HCT116 (cell line): ENCODE data around the gene TRIM13. TPM values are rescaled to one million over a fixed set of nuclear protein-coding genes. Genes with fewer than 3 reads are reported as not detected.

Source experiments
- ATAC-seq: fragments of 200-7000 bp; cut with Tn5 transposase; 2 replicates; pipeline ENCODE4 v1.9.1; 2020; ENCODE audit warnings: mild to moderate bottlenecking, moderate library complexity
- BruUV-seq: library from RNA; stranded (reverse); fragments of 400-500 nt; replicated peaks from 2 replicates; lab custom pipeline; 2021; lab: Mats Ljungman, UMichigan
- CTCF ChIA-PET: fragments of 300-600 bp; sonication (Branson Sonifier 250); formaldehyde crosslinking; loops from one replicate; lab custom pipeline; 2021; ENCODE audit warnings: antibody characterized with exemption; lab: Charles Lee
- POLR2A ChIA-PET: fragments of 300-600, 350-600 bp; sonication (Branson Sonifier 250); formaldehyde crosslinking; loops from one replicate; lab custom pipeline; 2021; ENCODE audit warnings: antibody characterized with exemption; lab: Charles Lee
- RAD21 ChIA-PET, 2 experiments: fragments of 300-600 bp; sonication (Branson Sonifier 250); formaldehyde crosslinking; loops; one replicate each; lab custom pipeline; 2023; ENCODE audit warnings: low total read pairs in 2 of 2; ENCODE audit not compliant: uncharacterized antibody in 2 of 2, unreplicated experiment in 2 of 2, low non-redundant PET in 1 of 2; lab: Charles Lee
- DNase-seq: peaks from one replicate; pipeline ENCODE4 v3.0.0-alpha.2; 2010; ENCODE audit warnings: low read depth, low spot score
- H2AFZ ChIP-seq: fragments of 200-600 bp; shearing (Covaris generic), sonication (generic); 2 replicates; pipeline ENCODE4 v1.6.1; 2017; ENCODE audit warnings: low read depth, mixed run types, mixed read lengths, antibody characterized with exemption, low read length; ENCODE audit not compliant: poor library complexity, severe bottlenecking
- H3K27ac ChIP-seq: 2 replicates; pipeline ENCODE4 v1.5.1; 2012; ENCODE audit warnings: low read depth, low read length
- H3K27me3 ChIP-seq: fragments of 200-600 bp; sonication (generic); 2 replicates; pipeline ENCODE4 v1.6.1; 2016; ENCODE audit warnings: mixed run types, low read length, mixed read lengths; ENCODE audit not compliant: insufficient read depth
- H3K36me3 ChIP-seq, 2 experiments: fragments of 200-500 bp in 1 of 2; fragments of 200-600 bp in 1 of 2; sonication (Bioruptor generic) in 1 of 2; sonication (generic) in 1 of 2; 2 replicates each; pipeline versions ENCODE4 v1.5.1 to v1.6.1; 2014 to 2016; ENCODE audit warnings: low read length in 2 of 2, inconsistent platforms in 1 of 2, mixed read lengths in 1 of 2, mixed run types in 1 of 2; ENCODE audit not compliant: insufficient read depth in 2 of 2, control insufficient read depth in 1 of 2
- H3K4me1 ChIP-seq, 2 experiments: fragments of 200-600 bp in 1 of 2; sonication (generic) in 1 of 2; 2 replicates each; pipeline versions ENCODE4 v1.5.1 to v1.6.1; 2012 to 2017; ENCODE audit warnings: low read length in 2 of 2, inconsistent platforms in 1 of 2, mild to moderate bottlenecking in 1 of 2, mixed read lengths in 1 of 2, mixed run types in 1 of 2, moderate library complexity in 1 of 2; ENCODE audit not compliant: insufficient read depth in 2 of 2, control insufficient read depth in 1 of 2
- H3K4me2 ChIP-seq: fragments of 200-600 bp; sonication (generic); 2 replicates; pipeline ENCODE4 v1.6.1; 2017; ENCODE audit warnings: mixed run types, low read length, mixed read lengths
- H3K4me3 ChIP-seq, 2 experiments: fragments of 200-600 bp in 1 of 2; sonication (generic) in 1 of 2; replicated peaks in 1 of 2; 2 replicates each; pipeline ENCODE4 v1.5.1; 2011 to 2016; ENCODE audit warnings: low read length in 2 of 2, control low read depth in 1 of 2, low read depth in 1 of 2, mild to moderate bottlenecking in 1 of 2, mixed read lengths in 1 of 2, mixed run types in 1 of 2
- H3K79me2 ChIP-seq: fragments of 200-600 bp; sonication (generic); 2 replicates; pipeline ENCODE4 v1.6.1; 2017; ENCODE audit warnings: mild to moderate bottlenecking, mixed run types, low read length, moderate library complexity, mixed read lengths; ENCODE audit not compliant: insufficient read depth
- H3K9ac ChIP-seq: fragments of 200-600 bp; sonication (generic); 2 replicates; pipeline ENCODE4 v1.6.1; 2016; ENCODE audit warnings: low read length, mixed read lengths
- H3K9me2 ChIP-seq: fragments of 200-600 bp; sonication (generic), shearing (Covaris generic); 2 replicates; pipeline ENCODE4 v1.6.1; 2017; ENCODE audit warnings: mixed run types, mild to moderate bottlenecking, moderate library complexity; ENCODE audit not compliant: insufficient read depth
- H3K9me3 ChIP-seq, 2 experiments: fragments of 200-500 bp in 1 of 2; fragments of 200-600 bp in 1 of 2; sonication (Bioruptor generic) in 1 of 2; sonication (generic) in 1 of 2; 2 replicates each; pipeline ENCODE4 v1.6.1; 2014 to 2017; ENCODE audit warnings: low read length in 2 of 2, mixed read lengths in 2 of 2, inconsistent platforms in 1 of 2, low read depth in 1 of 2, mild to moderate bottlenecking in 1 of 2, mixed run types in 1 of 2, moderate library complexity in 1 of 2; ENCODE audit not compliant: control insufficient read depth in 1 of 2, insufficient read depth in 1 of 2
- H4K20me1 ChIP-seq: fragments of 200-600 bp; sonication (generic), shearing (Covaris generic); 2 replicates; pipeline ENCODE4 v1.6.1; 2017; ENCODE audit warnings: mixed run types, mild to moderate bottlenecking, moderate library complexity; ENCODE audit not compliant: insufficient read depth
- EZH2 ChIP-seq: fragments of 200-600 bp; sonication (generic); IDR thresholded peaks from 2 replicates; pipeline ENCODE4 v1.6.1; 2017; ENCODE audit warnings: antibody characterized with exemption, mixed run types
- EZH2phosphoT487 ChIP-seq: fragments of 200-600 bp; IDR thresholded peaks from 2 replicates; pipeline ENCODE4 v1.6.1; 2018; ENCODE audit warnings: antibody characterized with exemption, borderline replicate concordance
- JUND ChIP-seq: IDR thresholded peaks from 2 replicates; pipeline ENCODE4 v1.6.1; 2012
- POLR2A ChIP-seq: IDR thresholded peaks from 2 replicates; pipeline ENCODE4 v1.7.0; 2011; ENCODE audit warnings: borderline replicate concordance; ENCODE audit not compliant: insufficient read depth, insufficient read length; ENCODE audit errors: extremely low read depth
- POLR2AphosphoS5 ChIP-seq: IDR thresholded peaks from 2 replicates; pipeline ENCODE4 v1.6.1; 2011; ENCODE audit warnings: mild to moderate bottlenecking, low read depth, low read length, moderate library complexity
- RAD21 ChIP-seq: IDR thresholded peaks from 2 replicates; pipeline ENCODE4 v1.6.1; 2012; ENCODE audit warnings: low read depth, mild to moderate bottlenecking
- TCF7L2 ChIP-seq: IDR thresholded peaks from 2 replicates; pipeline ENCODE4 v1.7.0; 2011; ENCODE audit warnings: borderline replicate concordance, inconsistent platforms; ENCODE audit not compliant: insufficient read depth, insufficient read length; ENCODE audit errors: extremely low read depth
- ZFX ChIP-seq: fragments of 450-650 bp; IDR thresholded peaks from 2 replicates; pipeline ENCODE4 v1.6.1; 2017
- intact Hi-C: fragments of 100-400 bp; cut with micrococcal nuclease; formaldehyde crosslinking; loops from 2 replicates; pipeline ENCODE4 v1.10.0; 2022
- total RNA-seq: library from RNA; stranded (reverse); gene quantifications from one replicate; pipeline ENCODE4 v1.2.1, GENCODE V29; 2021; ENCODE audit not compliant: unreplicated experiment

TRIM13 gene
- total RNA-seq, 1 experiment from 2014 or later: 24.6 TPM

DNA sequence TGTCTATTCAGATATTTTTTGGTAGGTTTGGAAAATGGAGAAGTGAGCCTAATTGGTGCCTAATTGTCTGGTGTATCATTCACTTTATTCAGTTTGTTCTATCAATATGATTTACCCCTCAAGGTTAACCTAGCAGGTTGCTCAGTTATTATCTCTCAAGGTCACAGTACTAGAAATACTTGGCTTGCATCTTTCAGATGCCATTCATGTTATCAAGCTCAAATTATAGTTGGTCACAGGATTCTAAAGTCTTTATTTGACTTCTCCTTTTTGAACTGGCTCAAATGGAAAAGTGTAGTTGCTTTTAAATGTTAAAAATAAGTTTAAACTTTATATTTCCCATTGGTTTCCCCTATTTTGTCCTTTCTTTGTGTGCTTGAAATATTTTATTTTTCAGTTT lies 21.0 kb downstream of the TRIM13 start:
- no TSS peak for BruUV-seq

DNA sequence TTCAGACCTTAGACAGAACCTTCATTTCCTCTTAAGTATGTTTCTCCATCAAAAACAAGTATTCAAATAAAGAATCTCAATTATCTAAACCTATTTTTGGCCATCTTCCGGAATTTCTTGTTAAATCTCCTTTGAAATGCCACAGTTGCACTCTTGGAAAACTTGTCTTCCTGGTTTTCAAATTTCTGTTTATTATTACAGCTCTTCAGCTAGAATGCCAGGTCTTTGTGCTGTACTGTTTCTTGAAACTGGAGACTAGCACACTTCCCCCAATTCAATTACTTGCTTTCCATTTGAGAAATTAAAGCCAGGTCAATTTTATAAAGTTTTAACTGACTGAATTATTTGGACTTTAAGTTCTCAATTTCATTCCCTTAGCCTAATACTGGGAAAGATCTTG lies 28.6 kb downstream of the TRIM13 start:
- no TSS peak for BruUV-seq
- Histone ChIP-seq H3K4me1 (no peaks in the 10 kb centered on the region), H3K4me2 (no peak overlapping the region), H3K36me3 (peaks cover 7% of the 10 kb centered on the region in 2 experiments; a peak in 3 of 4 replicates), H3K9me3 (no peaks in the 10 kb centered on the region), H3K27me3 (no peaks in the 10 kb centered on the region), H3K9ac (no peak overlapping the region), H3K4me3 (no peak overlapping the region), H2AFZ (no peak overlapping the region), H3K27ac (no peak overlapping the region), H3K9me2 (no peaks in the 10 kb centered on the region), H4K20me1 (no peaks in the 10 kb centered on the region), H3K79me2 (no peaks in the 10 kb centered on the region)
- TF ChIP-seq POLR2AphosphoS5 (no peak), EZH2 (no peak), TCF7L2 (no peak), EZH2phosphoT487 (no peak), RAD21 (no peak), ZFX (no peak)
- intact Hi-C loops: no loop called here
- ATAC-seq: no peak
- ChIA-PET POLR2A (no interaction called here), CTCF (no interaction called here), RAD21 (no interaction called here)
- DNase-seq: no peak

More for the DNA sequence above, 21.0 kb downstream of the TRIM13 start:
- no peaks in the 10 kb centered on the region for H3K9me2 ChIP-seq
- no peaks in the 10 kb centered on the region for H3K27me3 ChIP-seq
- ChIA-PET POLR2A (no interaction called here), RAD21 (no interaction called here), CTCF (interaction anchor here (0.6 kb wide), 1 partner anchor 642 kb away, joined by 3 read pairs; no protein-coding TSS in a partner anchor)
- no peaks in the 10 kb centered on the region for H3K4me1 ChIP-seq
- H3K27ac ChIP-seq: no peak overlapping the region
- no peak for DNase-seq
- H3K4me2 ChIP-seq: no peak overlapping the region
- H3K9me3 ChIP-seq: no peaks in the 10 kb centered on the region
- H3K4me3 ChIP-seq: no peak overlapping the region
- TF ChIP-seq JUND: no peak
- TF ChIP-seq POLR2A: no peak
- TF ChIP-seq RAD21: no peak
- peaks cover 11% of the 10 kb centered on the region; the same call in 1 of the 2 replicates for H4K20me1 ChIP-seq
- H2AFZ ChIP-seq: no peak overlapping the region
- no peak for ATAC-seq
- no peak overlapping the region for H3K9ac ChIP-seq
- peaks cover 6 to 19% of the 10 kb centered on the region in 2 experiments; a peak in 3 of 4 replicates for H3K36me3 ChIP-seq
- intact Hi-C loops: no loop called here
- peaks cover 18% of the 10 kb centered on the region for H3K79me2 ChIP-seq
